ENCODE data around the gene COL8A2.
"Not testable (repeated sequence)": the region's sequence is repeated elsewhere in the genome, so short reads cannot be mapped to it uniquely, and the experiment has no call there.

Gene COL8A2

DNA sequence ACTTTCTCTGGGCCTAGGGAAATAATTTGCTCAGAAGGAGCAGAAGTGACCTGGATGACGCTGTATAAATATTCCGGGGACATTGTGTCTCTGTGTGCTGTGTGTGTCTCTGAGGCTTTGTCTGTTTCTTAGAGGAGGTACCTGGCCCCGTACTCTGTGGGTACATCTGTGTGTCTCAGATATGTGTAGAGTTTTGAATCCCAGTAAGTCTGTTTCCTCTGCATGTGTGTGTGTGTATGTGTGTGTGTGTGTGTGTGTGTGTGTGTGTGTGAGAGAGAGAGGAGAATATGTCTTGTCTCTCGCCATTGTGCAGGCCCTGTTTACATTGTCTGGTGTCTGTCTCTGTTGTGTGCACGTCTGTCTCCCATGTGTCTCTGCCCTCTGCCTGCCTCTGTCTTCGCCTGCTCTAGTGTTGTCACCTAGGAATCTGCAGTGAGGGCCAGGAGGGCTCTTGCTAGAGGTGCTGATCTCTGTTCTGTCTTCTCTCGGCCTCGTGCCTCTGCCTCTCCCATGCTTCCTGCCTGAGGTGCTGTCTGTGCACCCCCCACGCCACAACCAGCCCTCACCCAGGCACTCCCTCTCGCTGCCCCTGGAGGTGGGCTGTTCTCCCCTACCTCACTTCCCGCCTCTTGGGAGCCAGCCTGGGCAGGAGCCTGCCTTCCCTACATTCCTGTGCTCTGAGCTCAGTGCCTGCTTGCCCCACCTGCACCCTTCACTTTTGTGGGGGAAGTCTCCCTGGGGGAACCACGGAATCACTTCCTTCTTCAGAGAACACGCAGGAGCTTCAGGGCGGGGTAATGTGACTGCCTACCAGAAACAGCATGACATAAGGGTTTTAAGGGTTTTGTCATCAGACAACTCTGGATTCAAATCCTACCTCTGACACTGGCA lies 36.9 kb upstream of the COL8A2 start:
- no peak overlapping the region for H3K27ac ChIP-seq
- no peak for TF ChIP-seq ZFX (IDR thresholded peaks at IDR 0.05; ENCODE audit: borderline replicate concordance)
- no peak for TF ChIP-seq CTCF (IDR thresholded peaks at IDR 0.05)

GRCh38 chr1:36160949-36161485 lies 36.0 kb upstream of the COL8A2 start:
- no peak for TF ChIP-seq CTCF (IDR thresholded peaks at IDR 0.05)
- no peak for TF ChIP-seq ZFX (IDR thresholded peaks at IDR 0.05; ENCODE audit: borderline replicate concordance)
- H3K27ac ChIP-seq: no peak overlapping the region

DNA sequence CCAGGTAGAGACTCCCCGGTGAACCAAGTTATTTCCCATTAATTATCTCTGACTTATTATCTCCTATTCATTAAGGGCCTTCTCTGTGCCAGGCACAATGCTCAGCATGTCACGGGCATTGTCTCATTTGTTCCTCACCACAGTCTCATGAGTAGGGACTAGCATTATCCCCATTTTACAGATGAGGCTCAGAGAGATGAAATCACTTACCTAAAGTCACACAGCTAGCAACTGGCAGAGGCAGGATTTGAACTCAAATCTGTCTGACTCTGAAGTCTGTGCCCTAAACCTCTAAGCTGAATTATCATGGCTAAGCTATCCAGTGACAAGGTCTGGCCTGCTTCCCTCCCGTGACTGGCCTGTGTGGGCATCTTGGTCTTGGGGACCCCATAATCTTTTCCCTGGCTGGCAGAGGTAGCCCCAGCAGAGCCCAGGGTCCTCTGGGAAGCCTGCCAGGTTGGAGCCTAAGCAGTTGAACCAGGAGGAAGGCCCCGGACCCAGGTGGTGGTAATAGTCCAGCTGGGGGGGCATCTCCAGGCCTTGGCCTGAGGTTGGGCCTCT lies 35.4 kb upstream of the COL8A2 start:
- TF ChIP-seq ZFX (IDR thresholded peaks at IDR 0.05; ENCODE audit: borderline replicate concordance): no peak
- TF ChIP-seq CTCF (IDR thresholded peaks at IDR 0.05): no peak
- H3K27ac ChIP-seq: no peak overlapping the region

GRCh38 chr1:36159614-36160387 lies 34.8 kb upstream of the COL8A2 start:
- TF ChIP-seq CTCF (IDR thresholded peaks at IDR 0.05): no peak
- H3K27ac ChIP-seq: no peak overlapping the region

DNA sequence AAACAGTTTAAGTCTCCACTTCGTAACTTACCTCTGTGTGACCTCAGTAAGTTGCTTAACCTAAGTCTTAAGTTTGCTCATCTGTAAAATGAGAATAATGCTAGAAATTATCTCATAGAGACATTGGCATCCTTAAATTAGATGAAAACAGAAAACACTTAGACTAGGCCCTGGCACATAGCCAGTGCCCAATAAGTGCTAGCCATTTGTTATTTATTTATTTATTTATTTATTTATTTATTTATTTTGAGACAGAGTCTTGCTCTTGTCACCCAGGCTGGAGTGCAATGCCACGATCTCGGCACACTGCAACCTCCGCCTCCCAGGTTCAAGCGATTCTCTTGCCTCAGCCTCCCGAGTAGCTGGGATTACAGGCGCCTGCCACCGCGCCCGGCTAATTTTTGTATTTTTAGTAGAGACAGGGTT lies 33.8 kb upstream of the COL8A2 start:
- not testable (repeated sequence) for H3K27ac ChIP-seq

- no peak for TF ChIP-seq CTCF (IDR thresholded peaks at IDR 0.05)
- TF ChIP-seq ZFX (IDR thresholded peaks at IDR 0.05; ENCODE audit: borderline replicate concordance): no peak
- no peak overlapping the region for H3K27ac ChIP-seq
Observed at GRCh38 chr1:36157973-36158826, 33.2 kb upstream of the COL8A2 start.
